GM21423 (cell line): ENCODE measurements around the gene MAMDC2.

ENCODE experiments used
- ATAC-seq: cut with Tn5 transposase; IDR thresholded peaks from one replicate; pipeline ENCODE4 v1.9.1; 2021; ENCODE audit warnings: mild to moderate bottlenecking, moderate library complexity; ENCODE audit not compliant: unreplicated experiment

MAMDC2 gene

DNA sequence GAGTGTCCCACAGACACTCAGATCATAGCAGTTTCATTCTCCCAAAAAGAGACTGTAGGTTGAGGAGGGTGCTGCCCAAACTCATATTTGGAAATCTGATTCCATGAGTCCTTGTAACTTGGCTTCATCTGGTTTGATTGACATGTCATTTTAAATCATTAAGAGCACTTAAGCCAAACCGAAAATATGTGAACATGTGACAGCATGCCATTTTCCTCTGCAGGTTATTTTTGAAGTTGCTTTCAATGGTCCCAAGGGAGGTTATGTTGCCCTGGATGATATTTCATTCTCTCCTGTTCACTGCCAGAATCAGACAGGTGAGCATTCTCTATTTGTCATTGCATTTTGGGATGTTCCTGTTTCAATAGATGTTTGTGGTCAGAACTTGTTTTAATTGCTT lies 87.6 kb downstream of the MAMDC2 start:
- ATAC-seq = no peak

DNA sequence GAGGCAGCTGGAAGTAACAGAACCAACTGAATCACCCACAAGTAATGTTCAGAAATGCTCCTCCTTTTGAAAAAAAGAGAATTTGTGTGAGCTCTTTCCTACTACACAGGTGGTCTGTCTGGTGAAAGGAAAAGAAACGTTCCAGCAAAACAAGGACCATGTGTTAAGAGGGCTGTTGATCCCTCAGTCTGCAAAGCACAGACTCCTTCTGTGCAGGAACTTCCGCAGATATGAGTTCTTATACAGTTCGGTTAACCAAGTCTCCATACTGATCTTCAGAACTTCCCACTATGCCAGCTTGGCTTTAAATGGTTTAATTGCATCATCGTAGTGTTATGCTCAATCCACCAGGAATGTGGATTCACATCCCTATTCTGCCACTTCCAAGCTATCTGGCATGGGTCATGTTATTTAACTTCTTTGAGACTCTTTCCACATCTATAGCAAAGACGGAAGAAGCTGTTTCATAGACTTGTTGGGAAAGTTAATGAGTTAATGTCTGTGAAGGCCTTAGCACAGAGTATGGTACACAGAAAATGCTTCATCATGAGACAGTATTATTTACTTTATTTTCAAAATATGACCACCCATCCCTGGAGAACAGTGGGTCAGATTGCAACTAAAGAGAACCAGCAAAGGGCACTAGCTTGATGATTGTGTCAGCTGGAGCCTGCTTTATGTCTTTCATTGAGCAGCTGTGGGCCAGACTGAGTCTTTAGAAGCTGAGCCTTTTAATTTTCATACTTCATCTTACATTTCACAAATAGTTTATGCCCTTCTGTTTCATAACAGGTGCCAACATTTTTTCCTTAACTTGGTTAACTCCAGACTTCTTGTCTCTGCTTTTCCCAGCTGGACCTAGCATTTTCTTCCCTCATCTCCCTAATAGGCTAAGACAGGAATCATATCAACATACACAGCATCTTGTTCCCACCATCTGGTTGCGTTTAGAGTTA lies 89.9 kb downstream of the MAMDC2 start:
- ATAC-seq = no peak

DNA sequence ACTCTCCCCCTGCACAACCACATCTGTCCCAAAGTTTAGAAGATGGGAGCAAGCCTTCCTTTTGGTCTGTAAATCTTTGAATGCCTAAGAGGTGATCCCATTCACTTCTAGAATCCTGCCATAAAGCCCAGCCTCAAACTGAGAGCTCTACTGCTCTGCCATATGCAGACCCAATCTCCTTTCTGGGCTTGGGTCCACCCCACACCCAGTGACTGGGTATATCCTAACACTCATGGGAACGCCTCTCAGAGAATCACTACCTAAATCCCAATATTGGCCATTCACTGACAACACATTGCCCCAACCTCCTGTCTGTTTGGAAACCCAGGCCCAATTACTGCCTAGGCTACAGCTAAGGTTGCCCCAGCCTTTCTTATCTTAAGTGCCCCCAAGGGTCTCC lies 90.7 kb downstream of the MAMDC2 start:
- no peak for ATAC-seq

DNA sequence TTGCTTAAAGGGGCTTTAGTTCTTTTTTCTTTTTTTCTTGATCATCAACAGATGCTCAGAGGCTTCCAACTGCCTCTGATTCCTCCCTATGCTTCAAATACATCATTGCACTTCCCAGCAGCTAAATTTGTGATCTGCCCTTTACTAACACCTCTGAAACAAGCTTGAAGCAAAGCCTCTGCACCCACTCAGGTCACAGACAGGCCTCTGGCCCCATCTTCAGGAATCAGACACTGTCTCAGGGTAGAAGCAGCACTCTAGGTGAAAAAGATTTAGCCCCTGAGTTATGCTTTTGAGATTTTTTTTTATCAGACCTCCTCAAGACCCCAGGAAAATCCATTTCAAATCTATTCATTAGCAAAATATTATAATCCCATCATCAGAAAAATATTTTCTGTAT lies 91.5 kb downstream of the MAMDC2 start:
- ATAC-seq = no peak

DNA sequence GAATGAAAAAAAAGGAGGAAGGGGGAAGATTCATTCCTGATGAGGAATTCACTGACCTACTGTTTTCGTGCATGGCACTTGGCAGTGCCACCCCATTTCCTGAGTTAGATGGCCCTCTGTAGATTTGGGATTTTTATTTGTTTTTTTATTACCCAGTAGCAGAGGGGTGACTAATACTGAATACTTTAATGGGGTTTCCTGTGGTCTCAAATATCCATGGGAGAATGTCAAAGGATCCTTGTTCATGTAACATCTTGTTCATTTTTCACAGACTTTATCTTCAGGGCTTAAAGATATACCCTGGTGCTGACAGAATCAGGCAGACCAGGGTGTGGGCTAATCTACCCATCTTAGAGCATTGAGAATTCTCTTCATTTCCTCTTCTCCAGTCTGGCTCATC lies 93.0 kb downstream of the MAMDC2 start:
- ATAC-seq = no peak

DNA sequence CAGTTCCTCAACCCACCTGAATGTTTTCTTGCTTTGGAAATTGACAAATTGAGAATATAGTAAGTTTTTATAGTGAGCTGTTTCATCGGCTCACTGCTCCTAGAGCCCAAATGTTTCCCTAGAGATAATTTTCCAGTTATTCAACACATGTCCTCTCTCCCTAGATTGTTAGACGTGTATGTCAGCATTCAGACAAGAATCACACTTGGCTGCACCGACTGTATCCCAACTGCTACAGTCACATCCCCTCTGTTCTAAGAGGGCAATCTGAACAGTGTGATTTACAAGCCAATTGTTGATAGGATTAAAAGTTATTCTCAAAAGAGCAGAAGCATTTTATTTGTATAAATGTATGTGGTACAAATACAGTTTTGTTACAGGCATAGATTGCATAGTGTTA lies 93.9 kb downstream of the MAMDC2 start:
- no peak for ATAC-seq

DNA sequence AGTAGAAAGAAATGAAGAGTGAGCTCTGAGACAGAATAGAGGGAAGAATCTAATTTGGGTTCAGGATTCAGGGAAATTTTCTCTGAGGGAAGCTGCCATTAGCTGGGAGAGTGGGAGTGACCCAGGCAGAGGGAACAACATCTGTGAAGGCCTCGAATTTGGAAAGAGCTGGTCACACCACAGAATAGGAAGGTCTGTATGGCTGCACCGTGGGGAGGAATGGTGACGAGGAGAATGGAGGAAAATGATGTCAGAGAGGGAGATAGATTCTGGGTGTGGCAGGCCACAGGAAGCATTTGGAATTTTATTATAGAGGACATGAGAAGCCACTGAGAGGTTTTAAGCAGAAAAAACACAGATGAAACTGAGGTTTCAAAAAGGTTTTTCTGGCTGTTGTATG lies 98.5 kb downstream of the MAMDC2 start:
- no peak for ATAC-seq

DNA sequence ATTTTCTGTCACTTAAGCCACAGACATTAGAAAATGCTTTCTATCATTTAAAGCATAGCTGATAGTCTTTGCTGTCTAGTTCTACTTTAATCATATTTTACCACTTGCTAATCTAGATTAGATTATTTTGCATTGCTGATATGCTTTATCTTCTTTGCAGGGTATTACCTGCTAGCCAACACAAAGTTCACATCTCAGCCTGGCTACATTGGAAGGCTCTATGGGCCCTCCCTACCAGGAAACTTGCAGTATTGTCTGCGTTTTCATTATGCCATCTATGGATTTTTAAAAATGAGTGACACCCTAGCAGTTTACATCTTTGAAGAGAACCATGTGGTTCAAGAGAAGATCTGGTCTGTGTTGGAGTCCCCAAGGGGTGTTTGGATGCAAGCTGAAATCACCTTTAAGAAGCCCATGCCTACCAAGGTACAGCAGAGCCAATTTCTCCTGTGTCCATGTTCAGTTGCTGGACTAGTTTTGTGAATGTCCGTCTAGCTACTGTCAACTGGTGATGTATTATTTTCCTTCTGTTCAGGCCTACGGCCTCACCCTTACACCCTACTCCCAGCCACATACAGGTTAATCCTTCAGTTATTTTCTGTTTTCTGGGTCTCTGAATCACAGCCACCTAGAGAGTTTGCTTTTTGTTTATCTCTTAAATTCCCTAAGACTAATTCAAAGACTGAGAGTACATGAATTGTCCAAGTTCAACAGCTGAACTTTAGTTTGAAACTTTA lies 99.9 kb downstream of the MAMDC2 start:
- no peak for ATAC-seq

DNA sequence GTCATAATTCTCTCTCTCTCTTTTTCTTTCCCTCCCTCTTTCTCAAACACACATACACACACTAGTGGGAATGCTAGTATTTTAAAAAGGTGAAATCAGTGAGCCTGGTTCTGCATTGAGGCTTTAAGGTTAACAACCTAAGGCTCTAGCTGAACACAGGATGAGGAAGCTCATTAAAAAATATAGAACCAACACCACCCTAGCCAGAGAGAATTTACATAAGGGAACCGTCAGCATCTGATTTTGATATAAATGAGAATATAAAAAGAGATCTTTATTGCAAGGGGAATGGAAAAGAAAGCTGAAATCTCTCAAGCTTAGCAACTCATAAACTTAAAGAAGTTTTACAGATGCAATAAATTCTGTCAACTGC lies 100.5 kb downstream of the MAMDC2 start:
- no peak for ATAC-seq

DNA sequence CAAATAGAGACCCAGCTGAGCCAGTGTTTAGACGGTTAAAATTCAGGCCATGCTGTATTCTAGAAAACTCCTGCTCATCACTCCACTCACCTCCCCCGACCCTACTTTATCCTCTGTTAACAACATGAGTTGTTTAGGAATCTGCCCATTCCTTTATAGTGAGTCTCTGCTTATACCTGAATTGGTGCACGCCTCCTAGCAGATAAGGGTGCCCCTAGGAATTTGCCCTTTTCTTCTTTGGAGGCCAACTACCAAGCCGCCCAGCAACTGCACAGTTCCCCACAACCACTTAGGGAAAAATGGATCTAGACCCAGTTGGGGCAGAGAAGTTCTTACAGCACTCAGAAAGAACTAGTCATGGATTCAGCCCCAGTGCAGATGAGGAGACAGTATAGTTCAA lies 102.3 kb downstream of the MAMDC2 start:
- no peak for ATAC-seq

DNA sequence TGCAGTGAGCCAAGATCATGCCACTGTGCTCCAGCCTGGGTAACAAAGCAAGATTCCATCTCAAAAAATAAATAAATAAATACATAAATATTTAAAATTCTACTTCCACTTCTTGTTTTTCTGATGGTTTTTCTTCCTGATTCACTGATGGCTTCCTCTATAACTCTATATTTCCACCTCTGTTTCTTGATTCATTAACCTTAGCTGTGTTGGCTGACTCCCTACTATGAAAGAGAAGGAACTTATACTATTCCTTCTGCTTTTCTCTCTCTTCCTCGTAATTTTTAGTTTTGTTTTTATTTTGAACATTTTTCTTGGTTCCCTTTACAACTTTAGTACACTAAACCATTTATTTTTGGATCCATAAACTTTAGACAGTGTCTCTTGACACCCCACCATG lies 103.5 kb downstream of the MAMDC2 start:
- ATAC-seq = no peak

DNA sequence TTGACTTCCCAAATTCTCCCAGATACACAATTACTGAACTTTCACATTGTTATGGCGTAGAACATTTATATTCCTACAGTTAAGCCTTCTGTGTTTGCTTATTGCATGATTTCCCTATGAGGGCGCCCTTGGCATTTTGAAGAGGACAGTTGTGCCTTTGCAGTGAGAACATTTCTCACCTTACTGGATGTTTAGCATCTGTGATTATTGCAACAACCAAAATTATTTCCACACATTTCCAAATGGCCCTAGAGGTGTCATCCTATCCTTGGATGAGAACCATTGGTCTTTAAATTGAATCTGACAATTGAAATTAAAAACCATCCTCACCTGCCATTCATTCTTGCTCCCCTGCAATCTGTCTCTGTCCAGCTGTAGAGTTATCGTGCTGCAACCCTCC lies 104.0 kb downstream of the MAMDC2 start:
- ATAC-seq = no peak

DNA sequence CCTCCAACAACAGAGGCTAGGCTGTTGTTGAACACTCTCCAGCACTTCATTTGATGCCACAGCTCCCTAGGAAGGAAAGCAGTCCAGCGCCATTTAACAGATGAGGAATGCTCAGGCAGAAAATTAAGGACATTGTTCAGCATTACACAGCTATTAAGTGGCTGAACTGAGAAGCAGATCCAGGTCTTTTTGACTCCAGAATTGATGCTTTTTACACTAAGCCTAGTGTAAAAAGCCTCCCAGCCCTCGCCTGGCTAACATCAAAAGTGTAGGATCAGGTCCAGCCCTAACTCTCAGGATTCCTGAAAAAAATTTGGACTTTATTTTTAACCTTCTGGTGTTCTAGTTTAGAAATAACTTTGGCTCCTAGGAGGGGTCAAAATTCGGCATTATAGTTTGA lies 108.7 kb downstream of the MAMDC2 start:
- ATAC-seq = no peak

DNA sequence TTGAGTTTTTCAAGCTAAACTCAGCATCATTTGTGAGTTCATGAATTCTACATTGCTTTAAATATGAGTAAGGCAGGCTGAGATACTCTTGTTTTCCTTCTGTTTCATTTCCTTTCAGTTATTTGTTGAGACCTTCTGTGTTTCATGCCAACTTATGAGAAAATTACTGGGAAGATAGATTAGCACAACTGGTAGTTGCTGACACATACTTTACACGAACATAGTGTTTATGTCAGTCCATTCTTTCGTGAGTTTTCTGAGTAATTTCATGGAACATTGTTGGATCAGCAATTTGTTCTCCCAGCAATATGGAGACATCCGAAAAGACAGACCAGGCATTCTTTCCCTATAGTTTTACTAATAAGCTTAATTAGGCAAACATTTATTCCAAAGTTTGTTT lies 113.1 kb downstream of the MAMDC2 start:
- ATAC-seq = no peak

DNA sequence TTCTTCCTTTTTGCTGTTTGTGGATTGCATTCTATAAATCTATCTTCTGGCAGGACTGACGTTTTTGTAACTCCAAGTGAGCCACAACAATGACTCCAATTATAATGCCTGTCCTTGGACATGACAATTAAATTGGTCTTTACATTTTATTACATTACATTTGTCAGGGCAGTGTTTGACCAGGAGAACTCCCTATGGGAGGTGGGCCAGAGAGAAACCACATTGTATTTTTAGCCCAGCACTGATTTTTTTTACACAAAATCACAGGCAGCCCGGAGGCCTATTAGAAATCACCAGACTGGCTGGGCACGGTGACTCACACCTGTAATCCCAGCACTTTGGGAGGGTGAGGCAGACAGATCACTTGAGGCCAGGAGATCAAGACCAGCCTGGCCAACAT lies 116.0 kb downstream of the MAMDC2 start:
- ATAC-seq = no peak

DNA sequence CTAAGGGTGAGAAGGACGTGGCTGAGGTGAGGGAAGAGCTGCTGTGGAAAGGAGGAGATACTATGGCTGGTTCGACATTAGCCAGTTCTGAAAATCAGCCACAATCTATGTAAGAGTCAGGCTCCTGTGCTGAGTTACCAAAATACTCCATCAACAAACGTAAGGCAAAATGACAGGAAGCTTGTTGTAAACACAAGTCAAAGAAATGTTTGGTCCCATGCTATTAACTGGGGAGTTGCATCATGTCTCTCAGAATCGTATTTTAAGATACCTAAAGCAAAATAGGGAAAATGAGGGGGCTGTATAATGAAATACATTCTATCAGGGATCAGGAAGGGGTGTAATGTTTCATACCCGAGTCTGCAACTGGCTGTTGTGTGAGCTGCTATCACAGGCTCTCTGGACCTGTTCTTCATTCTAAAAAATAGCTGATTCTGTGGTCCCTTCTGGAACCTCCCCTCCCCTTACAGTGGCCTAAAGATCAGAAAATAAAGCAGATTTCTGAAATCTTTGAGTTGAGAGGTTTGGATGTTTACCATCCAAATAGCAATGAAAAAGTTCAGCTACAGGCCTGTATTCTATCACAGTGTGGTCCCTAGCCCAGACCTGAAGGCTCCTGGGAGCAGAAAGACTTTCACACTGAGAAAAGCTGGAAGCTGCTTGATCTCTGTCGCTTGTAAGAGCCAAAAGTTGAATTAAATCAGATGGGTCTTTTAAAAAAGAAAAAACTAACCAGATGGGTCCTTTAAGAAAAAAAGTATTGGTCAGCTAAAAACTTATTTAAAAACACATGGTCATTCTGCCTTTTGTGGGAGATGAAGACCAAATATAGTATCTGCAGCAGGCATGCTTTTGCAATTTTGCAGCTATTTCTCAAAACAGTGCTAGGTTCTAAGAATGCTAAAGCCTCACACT lies 117.3 kb downstream of the MAMDC2 start:
- no peak for ATAC-seq

DNA sequence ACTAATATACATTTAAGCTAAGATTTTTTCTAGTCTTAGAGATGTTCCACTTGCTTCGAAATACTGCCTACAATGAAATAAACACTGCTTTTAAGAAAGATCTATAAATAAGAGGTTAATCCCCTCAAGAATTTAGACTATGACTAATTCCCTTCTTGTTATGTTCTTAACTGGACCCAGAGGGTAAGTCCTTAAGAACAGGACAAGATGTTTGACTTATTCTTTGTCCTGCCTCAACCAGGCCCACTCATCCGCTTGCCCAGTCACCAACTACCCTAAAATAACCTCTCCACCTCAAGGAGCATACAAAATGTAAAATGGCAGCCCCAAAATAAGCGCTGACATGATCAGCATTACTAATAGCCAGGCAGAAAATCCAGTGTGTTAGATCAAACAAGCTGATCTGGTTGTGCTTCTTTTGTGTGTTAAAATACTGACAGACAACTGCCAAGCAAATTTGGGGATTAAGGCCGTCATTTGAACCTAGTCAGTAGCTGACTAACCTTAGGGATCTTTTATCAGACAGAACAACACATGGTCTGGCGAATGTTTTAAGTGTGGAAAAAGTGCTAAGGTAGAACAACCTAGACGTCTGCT lies 121.5 kb downstream of the MAMDC2 start:
- ATAC-seq = no peak

DNA sequence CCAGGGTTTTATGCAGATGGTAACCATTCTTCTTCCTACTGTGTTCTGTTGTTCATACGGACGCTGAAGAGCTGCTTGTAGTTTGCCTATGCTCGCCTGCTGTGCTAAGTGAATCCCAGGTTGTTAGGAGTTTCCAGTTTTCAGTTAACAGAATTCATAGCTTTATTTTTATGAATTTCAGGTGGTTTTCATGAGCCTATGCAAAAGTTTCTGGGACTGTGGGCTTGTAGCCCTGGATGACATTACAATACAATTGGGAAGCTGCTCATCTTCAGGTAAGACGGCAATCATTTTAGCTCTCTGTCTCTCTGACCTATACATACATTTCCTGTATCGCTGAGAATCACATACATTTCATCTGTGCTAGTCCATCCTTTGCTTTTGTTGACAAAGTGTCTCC lies 124.9 kb downstream of the MAMDC2 start:
- ATAC-seq = no peak

DNA sequence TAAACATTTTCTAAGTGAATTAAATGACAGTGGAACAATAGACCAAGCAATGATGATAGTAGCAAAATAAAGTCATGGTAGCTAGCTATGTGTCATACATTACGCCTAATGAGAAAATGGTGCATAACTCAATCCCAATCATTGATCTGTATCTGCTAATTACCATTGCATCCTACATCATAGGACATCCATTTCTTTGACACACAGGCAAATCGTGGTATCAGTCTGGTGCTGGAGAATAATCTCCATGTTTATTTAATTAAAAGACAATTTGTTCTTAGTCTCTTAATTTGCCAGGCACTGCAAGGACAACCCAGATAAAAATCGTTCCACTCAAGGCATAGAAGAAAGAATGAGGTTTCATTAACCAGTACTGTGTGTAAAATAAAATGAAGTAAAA lies 125.6 kb downstream of the MAMDC2 start:
- no peak for ATAC-seq

DNA sequence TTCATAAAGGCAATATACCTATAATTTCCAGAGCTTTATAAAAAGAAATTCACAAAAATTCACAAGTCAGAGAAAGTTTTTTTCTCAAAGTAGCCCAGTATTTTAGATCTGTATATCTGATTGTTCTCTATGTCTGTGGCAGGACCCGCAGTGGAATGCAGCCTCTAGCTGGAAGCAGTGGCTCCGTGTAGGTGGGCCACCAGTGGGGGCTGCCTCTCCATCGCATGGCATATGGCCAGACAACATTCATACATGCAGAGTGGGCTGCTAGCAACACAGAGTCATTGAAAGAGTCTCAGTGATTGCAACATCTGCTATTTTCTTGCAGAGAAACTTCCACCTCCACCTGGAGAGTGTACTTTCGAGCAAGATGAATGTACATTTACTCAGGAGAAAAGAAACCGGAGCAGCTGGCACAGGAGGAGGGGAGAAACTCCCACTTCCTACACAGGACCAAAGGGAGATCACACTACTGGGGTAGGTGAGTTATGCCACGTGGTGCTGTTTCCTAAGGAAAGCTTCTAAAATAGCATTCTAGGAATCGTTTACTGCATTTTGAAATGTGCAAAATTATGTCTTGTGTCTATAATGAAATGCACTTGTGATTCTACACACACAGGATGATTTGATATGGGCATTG lies 126.6 kb downstream of the MAMDC2 start:
- no peak for ATAC-seq
